A204.1 (cell line): ENCODE results near the gene MED15.

ENCODE experiments used
- FAIRE-seq: peaks from 2 replicates; lab custom pipeline; 2012; peaks lifted over from hg19 to GRCh38; lab: Jason Lieb, UNC

The MED15 gene

DNA sequence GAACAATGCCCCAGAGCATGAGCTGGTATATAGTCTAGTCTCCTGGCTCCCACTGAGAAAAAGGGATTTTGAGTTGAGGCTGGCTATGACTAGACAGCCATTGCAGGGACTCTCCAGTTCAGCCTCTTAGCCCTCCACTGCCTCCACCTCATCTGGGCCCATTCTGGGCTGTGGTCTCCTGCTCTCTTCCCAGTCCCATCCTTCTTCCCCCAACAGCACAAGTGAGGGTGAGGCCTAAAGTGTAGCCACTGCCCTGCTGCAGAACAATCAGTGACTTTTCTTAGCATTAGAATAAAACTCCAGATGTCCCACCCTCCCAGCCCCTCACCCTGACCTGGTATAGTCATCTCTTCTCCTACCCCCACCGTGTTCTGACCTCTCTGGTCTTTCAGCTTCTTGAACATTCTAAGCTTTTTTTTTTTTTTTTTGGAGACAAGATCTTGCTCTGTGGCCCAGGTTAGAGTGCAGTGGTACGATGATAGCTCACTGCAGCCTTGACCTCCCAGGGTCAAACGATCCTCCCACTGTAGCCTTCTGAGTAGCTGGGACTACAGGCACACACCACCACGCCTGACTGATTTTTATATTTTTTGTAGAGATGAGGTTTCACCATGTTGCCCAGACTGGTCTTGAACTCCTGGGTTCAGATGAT lies 4.3 kb downstream of the MED15 start:
- no peak for FAIRE-seq

- no peak for FAIRE-seq
These were observed 7.4 kb downstream of the MED15 start for GRCh38 chr22:20514658-20515406.

DNA sequence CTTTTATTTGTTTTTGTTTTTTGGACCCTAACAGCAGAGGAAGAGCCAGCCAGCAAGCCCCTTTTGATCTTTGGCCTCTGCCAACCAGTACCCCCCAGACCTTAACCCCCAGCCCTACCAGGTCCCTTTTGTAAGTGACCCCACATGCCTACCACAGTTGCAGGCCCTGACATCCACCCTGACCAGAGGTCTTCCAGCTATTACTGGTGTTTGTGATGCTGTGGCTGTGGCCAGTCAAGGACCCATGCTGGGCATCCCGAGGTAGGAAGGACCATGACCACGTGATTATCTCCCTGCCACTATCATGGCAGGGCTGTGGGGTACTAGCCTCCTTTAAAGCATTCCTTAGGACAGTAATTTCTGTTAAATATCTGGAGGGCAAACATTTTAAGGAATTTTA lies 9.0 kb downstream of the MED15 start:
- FAIRE-seq = no peak

- no peak for FAIRE-seq
These were observed 10.0 kb downstream of the MED15 start for GRCh38 chr22:20517422-20517821.

- FAIRE-seq = no peak
These were observed 10.6 kb downstream of the MED15 start for GRCh38 chr22:20517841-20518592.

GRCh38 chr22:20519558-20519957 lies 12.1 kb downstream of the MED15 start:
- FAIRE-seq = no peak

- FAIRE-seq = no peak
These were observed 12.7 kb downstream of the MED15 start for GRCh38 chr22:20520093-20520511.

- no peak for FAIRE-seq
These were observed 15.0 kb downstream of the MED15 start for GRCh38 chr22:20522134-20523004.

- no peak for FAIRE-seq
These were observed 15.9 kb downstream of the MED15 start for GRCh38 chr22:20523086-20523983.

DNA sequence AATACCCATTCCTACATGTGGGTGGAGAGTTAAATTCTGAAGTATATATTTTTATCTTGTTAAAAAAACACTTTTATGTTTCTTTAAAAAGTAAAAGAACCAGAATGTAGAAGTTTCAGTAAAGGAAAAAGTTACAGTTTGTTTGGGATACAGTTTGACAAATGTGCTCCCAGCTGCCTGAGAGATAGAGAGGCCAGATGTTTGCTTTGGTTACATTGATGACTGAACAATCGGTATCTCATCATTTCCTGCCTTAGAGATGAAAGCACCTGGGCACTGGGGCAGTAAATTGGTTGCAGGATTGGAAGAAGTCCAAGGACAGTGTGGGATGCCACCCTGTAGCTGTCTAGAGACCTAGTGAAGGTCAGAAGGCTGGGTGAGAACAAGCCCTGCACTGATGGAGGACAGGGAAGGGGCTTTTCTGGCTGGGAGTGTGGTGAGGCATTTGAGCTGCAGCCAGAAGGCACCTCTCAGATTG lies 16.6 kb downstream of the MED15 start:
- FAIRE-seq = no peak

GRCh38 chr22:20525048-20525447 lies 17.6 kb downstream of the MED15 start:
- FAIRE-seq = no peak

DNA sequence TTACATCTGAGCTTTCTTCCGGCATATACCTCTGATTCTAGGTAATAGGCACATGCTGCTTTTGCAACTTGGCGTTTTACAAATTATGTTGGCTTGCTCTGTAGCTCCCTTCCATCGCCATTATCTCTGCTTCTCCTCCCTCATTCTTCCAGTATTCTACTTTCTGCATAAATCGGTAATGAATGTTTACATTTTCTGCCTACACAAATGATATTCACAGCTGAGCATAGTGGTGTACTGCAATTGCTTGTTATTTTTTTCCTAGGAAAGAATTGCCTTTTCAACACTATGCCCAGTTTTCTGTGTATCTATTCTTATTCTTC lies 18.9 kb downstream of the MED15 start:
- no peak for FAIRE-seq

DNA sequence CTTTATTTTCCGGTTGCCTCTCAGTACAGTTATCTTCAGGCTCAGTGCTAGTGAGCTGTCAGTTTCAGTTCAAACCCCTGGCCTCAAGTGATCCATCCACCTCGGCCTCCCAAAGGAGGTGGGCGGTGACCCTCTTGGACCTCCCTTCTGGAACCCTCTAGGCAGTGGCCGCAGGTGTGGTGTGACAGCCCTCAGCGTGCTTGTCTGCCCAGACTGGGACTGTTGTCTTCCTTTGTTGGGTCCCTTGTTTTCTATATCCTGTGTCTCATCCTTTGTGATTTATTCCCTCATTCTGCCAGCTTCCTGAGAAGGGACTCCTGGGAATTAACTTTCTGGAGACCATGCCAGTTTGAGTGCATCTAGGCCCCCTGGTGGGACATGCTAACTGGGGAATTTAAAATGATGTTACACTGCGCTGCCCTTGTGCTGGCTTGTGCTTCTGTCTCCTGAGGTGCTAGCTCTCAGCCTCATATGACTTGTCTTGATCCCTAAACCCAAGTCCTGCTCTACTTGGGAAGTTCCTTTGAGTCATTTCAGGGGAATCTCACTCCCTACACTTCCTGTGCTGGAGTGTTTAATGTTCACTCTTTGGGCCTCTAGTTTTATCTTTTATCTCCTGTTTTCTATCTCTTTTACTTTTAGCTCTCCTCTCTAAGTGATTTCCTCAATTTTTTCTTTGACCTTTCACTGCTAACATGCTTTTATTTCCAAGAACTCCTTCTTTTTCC lies 19.4 kb downstream of the MED15 start:
- no peak for FAIRE-seq

GRCh38 chr22:20528405-20528978 lies 21.1 kb downstream of the MED15 start:
- no peak for FAIRE-seq

DNA sequence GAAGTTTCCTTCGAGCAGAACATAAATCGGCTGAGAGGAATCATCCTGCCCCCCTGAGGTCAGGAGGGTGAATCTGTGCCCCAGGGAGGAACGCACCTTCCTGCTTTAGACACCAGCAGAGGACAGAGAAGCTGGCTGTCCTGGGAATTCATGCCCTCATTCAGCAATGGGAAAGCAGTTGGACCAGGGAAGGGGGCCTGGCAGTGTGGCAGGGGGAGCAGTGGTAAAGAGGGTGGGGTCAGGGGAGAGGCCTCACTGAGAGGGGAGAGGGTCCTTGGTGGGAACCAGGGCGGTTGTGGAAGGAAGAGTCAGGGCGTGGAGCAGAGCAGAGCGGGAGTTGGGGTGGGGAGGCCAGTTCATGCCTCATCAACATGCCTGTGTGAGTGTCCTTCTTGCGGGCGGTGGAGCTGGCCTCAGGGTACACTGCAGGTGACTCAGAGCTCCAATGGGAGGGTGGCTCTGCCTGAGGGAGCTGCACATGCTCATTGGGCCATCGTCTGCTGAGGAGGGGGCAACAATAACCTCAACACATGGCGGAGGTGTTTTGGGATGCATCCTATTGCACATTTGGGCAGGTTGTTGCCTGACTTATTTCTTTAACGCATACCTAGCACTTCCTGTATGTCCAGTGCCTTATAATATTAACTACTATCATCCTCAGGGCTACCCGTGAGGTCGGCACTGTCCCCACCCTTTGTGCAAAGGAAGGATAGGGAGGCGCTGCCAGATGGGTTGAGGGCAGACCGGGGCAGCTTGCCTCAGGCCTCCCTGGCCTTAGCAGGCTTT lies 23.2 kb downstream of the MED15 start:
- no peak for FAIRE-seq

DNA sequence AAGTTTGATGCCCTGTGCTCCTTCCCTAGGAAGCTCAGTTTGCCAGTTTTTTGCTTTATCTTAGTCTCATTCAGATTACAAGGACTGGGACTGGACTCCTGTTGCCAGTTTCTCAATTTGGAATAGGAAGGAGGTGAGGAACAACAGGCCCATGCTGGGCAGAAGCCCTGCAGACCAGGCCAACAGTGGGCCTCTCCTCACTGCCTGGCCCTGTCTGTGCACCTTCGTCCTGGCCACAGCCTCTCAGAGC lies 23.7 kb downstream of the MED15 start:
- no peak for FAIRE-seq

DNA sequence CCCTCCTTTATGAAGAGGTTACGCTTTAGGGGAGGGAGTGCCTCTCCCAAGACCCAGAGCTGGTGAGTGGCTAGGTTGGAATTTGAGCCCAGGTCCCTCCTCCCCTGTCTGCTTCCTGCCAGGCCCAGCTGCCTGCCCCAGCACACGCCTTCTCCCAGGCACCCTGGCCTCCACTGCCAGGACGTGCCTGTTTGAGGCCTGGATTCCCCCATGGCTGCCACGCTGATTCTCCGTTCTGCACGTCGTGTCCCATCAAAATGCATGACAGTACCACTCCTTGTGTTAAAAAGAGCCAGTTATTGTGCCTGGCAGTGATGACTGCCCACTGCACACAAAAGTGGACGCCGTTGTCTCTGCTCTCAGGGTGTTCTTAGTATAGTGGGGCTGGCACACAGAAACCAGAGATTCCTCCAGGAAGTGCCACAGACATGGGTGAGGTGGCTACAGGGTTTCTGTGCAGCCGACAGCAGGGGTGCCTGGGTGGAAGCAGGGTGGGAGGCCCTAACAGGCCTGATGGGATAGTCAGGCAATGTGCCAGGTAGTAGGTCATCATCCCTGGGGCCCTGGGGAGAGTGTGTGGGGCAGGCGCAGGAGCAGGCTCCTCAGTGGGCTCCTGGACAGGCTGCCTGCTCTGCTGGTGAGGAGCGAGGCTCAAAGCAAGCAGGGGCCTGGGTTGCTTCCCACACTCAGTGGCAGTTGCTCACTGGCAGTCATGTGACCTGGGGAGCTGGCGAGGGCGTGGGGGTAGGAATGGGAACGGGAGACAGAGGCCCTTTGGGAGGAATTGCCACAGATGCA lies 24.2 kb downstream of the MED15 start:
- FAIRE-seq = no peak

DNA sequence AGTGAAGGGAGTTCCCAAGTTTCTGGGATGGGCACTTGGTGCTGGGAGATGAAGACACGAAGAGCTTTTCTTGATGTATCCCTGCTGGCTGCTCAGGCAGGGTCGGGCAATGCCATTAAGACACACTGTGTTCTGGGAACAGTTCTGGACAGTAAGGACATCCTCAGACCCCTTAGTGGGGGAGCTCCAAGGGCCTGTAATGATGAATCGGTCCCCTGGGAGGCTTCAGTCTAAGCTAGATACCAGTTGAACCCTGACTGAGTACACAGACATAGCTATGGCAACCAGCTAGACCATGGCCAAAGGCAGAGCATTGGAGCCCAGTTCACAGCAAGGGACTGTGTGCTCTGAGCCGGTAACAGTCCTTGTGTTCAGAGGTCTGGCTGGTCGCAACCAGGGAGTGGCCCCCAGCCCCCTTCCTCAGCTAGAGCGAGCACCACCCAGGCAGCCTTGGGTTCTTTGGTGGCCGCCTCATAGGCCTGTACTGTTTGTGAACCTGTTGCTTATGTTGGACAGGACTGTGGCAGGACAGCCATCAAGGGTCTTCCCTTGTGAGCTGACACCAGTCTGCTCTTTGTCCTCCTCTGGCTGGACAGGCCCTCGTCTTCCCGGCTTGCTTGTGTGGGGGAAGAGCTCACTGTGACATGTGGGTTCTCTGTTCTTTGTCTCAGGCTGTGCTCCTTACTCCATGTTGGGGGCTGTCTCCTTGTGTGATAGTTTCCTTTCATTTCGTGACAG lies 25.0 kb downstream of the MED15 start:
- FAIRE-seq = no peak
